ENCODE results near the gene HIPK4. TPM values are rescaled to one million over a fixed set of nuclear protein-coding genes. Genes with fewer than 3 reads are reported as not detected.

HIPK4 gene
- total and polyA plus RNA-seq, 2 donors from 2014 or later = 0.09 TPM; not detected in 1

GRCh38 chr19:40419780-40420179, 29.8 kb upstream of the HIPK4 start:
- DNase-seq (peak in 1 of 5 donors; percentile 44), FAIRE-seq (no peak)
- Histone ChIP-seq H3K27me3 (ENCODE audit: control insufficient read depth, insufficient read depth, low read length) (no peaks in the 10 kb centered on the region), H3K9ac (ENCODE audit: low read length in 3 of 3) (no peak overlapping the region), H3K4me3 (ENCODE audit: low read length in 3 of 3) (no peak overlapping the region), H3K4me1 (ENCODE audit: control insufficient read depth in 2 of 3, insufficient read depth in 2 of 3, low read depth in 1 of 3, low read length in 3 of 3) (peaks cover 3 to 8% (median 8%) of the 10 kb centered on the region in 3 donors), H3K27ac (ENCODE audit: low read depth in 2 of 2, low read length in 2 of 2) (no peak overlapping the region), H3K36me3 (ENCODE audit: control insufficient read depth in 2 of 3, insufficient read depth in 3 of 3, low read length in 3 of 3) (peaks cover 0 to 14% (median 4%) of the 10 kb centered on the region in 3 donors), H3K9me3 (ENCODE audit: control insufficient read depth in 2 of 3, insufficient read depth in 1 of 3, low read length in 3 of 3) (no peaks in the 10 kb centered on the region)
- TF ChIP-seq, protein P1, sequence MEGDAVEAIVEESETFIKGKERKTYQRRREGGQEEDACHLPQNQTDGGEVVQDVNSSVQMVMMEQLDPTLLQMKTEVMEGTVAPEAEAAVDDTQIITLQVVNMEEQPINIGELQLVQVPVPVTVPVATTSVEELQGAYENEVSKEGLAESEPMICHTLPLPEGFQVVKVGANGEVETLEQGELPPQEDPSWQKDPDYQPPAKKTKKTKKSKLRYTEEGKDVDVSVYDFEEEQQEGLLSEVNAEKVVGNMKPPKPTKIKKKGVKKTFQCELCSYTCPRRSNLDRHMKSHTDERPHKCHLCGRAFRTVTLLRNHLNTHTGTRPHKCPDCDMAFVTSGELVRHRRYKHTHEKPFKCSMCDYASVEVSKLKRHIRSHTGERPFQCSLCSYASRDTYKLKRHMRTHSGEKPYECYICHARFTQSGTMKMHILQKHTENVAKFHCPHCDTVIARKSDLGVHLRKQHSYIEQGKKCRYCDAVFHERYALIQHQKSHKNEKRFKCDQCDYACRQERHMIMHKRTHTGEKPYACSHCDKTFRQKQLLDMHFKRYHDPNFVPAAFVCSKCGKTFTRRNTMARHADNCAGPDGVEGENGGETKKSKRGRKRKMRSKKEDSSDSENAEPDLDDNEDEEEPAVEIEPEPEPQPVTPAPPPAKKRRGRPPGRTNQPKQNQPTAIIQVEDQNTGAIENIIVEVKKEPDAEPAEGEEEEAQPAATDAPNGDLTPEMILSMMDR (IDR thresholded peaks at IDR 0.05; ENCODE audit: borderline replicate concordance, extremely low read depth, insufficient read depth) = no peak
- intact Hi-C loops (cut with DNase I) = no loop called here

DNA sequence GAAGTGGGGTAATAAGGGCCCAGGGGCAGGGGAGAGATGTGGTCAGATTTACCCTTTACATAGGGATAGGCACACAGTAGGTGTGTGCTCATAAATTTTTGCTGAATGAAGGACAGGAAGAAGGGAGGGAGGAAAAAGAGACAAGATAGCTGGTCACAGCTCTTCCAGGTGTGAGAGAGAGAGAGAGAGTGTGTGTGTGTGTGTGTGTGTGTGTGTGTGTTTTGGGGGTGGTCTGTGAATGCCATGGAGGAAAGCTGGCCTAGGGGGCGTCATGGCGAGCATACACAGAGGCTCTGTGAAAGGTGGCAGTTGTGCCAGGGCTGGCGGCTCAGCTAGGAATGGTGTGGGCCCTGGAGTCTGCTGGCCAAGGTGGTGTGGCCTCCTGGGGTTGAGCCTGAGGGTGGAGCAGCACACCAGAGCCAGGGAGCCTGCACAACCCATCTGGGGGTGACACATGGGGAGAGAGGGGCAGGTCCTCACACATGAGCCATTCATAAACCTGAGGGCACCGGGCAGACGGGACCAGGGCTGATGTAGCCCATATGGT, 29.2 kb upstream of the HIPK4 start:
- H3K27me3 ChIP-seq (ENCODE audit: control insufficient read depth, insufficient read depth, low read length) = no peaks in the 10 kb centered on the region
- peak in 1 of 5 donors; percentile 48 for DNase-seq
- intact Hi-C loops (cut with DNase I) = no loop called here
- H3K9ac ChIP-seq (ENCODE audit: low read length in 3 of 3) = no peak overlapping the region
- no peak for FAIRE-seq
- no peak overlapping the region for H3K27ac ChIP-seq (ENCODE audit: low read depth in 2 of 2, low read length in 2 of 2)
- H3K36me3 ChIP-seq (ENCODE audit: control insufficient read depth in 2 of 3, insufficient read depth in 3 of 3, low read length in 3 of 3) = peaks cover 0 to 14% (median 4%) of the 10 kb centered on the region in 3 donors
- TF ChIP-seq, protein P1 (IDR thresholded peaks at IDR 0.05; ENCODE audit: borderline replicate concordance, extremely low read depth, insufficient read depth) = no peak
- no peaks in the 10 kb centered on the region for H3K9me3 ChIP-seq (ENCODE audit: control insufficient read depth in 2 of 3, insufficient read depth in 1 of 3, low read length in 3 of 3)
- H3K4me3 ChIP-seq (ENCODE audit: low read length in 3 of 3) = no peak overlapping the region
- peaks cover 3 to 9% (median 8%) of the 10 kb centered on the region in 3 donors for H3K4me1 ChIP-seq (ENCODE audit: control insufficient read depth in 2 of 3, insufficient read depth in 2 of 3, low read depth in 1 of 3, low read length in 3 of 3)

DNA sequence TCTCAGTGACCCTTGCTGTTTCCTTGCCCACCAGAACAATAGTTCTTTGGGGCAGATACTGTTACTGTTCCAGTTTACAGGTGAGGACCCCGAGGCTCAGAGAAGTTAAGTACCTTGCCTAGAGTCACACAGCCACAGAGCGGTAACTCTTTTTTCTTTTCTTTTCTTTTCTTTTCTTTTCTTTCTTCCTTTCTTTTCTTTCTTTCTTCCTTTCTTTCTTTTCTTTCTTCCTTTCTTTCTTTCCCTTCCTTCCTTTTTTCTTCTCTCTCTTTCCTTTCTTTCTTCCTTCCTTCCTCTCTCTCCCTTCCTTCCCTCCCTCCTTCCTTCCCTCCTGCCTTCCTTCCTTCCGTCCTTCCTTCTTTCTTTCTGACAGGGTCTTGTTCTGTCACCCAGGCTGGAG, 28.1 kb upstream of the HIPK4 start:
- peaks cover 3 to 8% (median 8%) of the 10 kb centered on the region in 3 donors for H3K4me1 ChIP-seq (ENCODE audit: control insufficient read depth in 2 of 3, insufficient read depth in 2 of 3, low read depth in 1 of 3, low read length in 3 of 3)
- TF ChIP-seq, protein P1 (IDR thresholded peaks at IDR 0.05; ENCODE audit: borderline replicate concordance, extremely low read depth, insufficient read depth) = no peak
- no peak for DNase-seq

More for the DNA sequence above, 28.1 kb upstream of the HIPK4 start:
- Histone ChIP-seq H3K4me3 (ENCODE audit: low read length in 3 of 3) (no peak overlapping the region), H3K9ac (ENCODE audit: low read length in 3 of 3) (peak overlapping the region in 1 of 3 donors; percentile 18), H3K27ac (ENCODE audit: low read depth in 2 of 2, low read length in 2 of 2) (peak overlapping the region; percentile 88 to 93), H3K9me3 (ENCODE audit: control insufficient read depth in 2 of 3, insufficient read depth in 1 of 3, low read length in 3 of 3) (no peaks in the 10 kb centered on the region), H3K27me3 (ENCODE audit: control insufficient read depth, insufficient read depth, low read length) (no peaks in the 10 kb centered on the region), H3K36me3 (ENCODE audit: control insufficient read depth in 2 of 3, insufficient read depth in 3 of 3, low read length in 3 of 3) (peaks cover 0 to 10% (median 4%) of the 10 kb centered on the region in 3 donors)
- intact Hi-C loops (cut with DNase I) = no loop called here
- no peak for FAIRE-seq

Measured in kidney (tissue), 14 donors.